Measurements from ENCODE around the gene SET.
"Not testable (repeated sequence)": the region's sequence is repeated elsewhere in the genome, so short reads cannot be mapped to it uniquely, and the experiment has no call there.

Gene SET

GRCh38 chr9:128688501-128689292, at the start of gene SET:
TSS of gene SET (plus strand) at chr9:128689222. CDS start at chr9:128689583, 361 bp downstream.
- Mint-ChIP-seq H3K9me3 (no peaks in the 10 kb centered on the region), H3K4me1 (peaks cover 69% of the 10 kb centered on the region), H3K4me3 (peak within 1 kb of the TSS; percentile 80 to 86), H3K27me3 (no peaks in the 10 kb centered on the region), H3K27ac (peak within 1 kb of the TSS; percentile 85 to 93)
- peak; percentile 95 to 97 for DNase-seq
- ATAC-seq: peak; percentile 82

GRCh38 chr9:128640603-128641002, 48.4 kb upstream of the SET start:
- no peak overlapping the region for H3K4me3 Mint-ChIP-seq
- no peaks in the 10 kb centered on the region for H3K9me3 Mint-ChIP-seq
- no peaks in the 10 kb centered on the region for H3K27me3 Mint-ChIP-seq
- no peak overlapping the region for H3K27ac Mint-ChIP-seq
- ATAC-seq (no peak), DNase-seq (no peak)
- H3K4me1 Mint-ChIP-seq: peaks cover 6% of the 10 kb centered on the region

- DNase-seq (no peak), ATAC-seq (no peak)
- Mint-ChIP-seq H3K9me3 (no peaks in the 10 kb centered on the region), H3K27ac (peak overlapping the region in 1 of 2 donors; percentile 50), H3K4me3 (no peak overlapping the region), H3K27me3 (no peaks in the 10 kb centered on the region), H3K4me1 (peaks cover 6% of the 10 kb centered on the region)
Observed at GRCh38 chr9:128642675-128643245, 46.3 kb upstream of the SET start.

GRCh38 chr9:128643519-128644300, 45.3 kb upstream of the SET start:
- H3K27ac Mint-ChIP-seq: no peak overlapping the region
- H3K4me1 Mint-ChIP-seq: peaks cover 6% of the 10 kb centered on the region
- DNase-seq: no peak
- no peaks in the 10 kb centered on the region for H3K27me3 Mint-ChIP-seq
- ATAC-seq: no peak
- H3K4me3 Mint-ChIP-seq: no peak overlapping the region
- no peaks in the 10 kb centered on the region for H3K9me3 Mint-ChIP-seq

- H3K4me1 Mint-ChIP-seq, H3K9me3 Mint-ChIP-seq, H3K4me3 Mint-ChIP-seq, H3K27ac Mint-ChIP-seq, H3K27me3 Mint-ChIP-seq: not testable (repeated sequence)
- peak; percentile 68 to 77 for DNase-seq
- ATAC-seq: peak; percentile 100
Observed at GRCh38 chr9:128648206-128648605, 40.8 kb upstream of the SET start.

- Mint-ChIP-seq H3K27ac (no peak overlapping the region), H3K9me3 (no peaks in the 10 kb centered on the region), H3K4me1 (peaks cover 4% of the 10 kb centered on the region), H3K4me3 (no peak overlapping the region), H3K27me3 (no peaks in the 10 kb centered on the region)
- DNase-seq (no peak), ATAC-seq (no peak)
Observed at GRCh38 chr9:128651798-128652197, 37.2 kb upstream of the SET start.

GRCh38 chr9:128653908-128654307, 35.1 kb upstream of the SET start:
- Mint-ChIP-seq H3K9me3 (no peaks in the 10 kb centered on the region), H3K4me1 (peaks cover 4% of the 10 kb centered on the region), H3K4me3 (no peak overlapping the region), H3K27me3 (no peaks in the 10 kb centered on the region), H3K27ac (no peak overlapping the region)
- ATAC-seq: no peak
- no peak for DNase-seq

- no peaks in the 10 kb centered on the region for H3K27me3 Mint-ChIP-seq
- no peak for DNase-seq
- H3K4me3 Mint-ChIP-seq: no peak overlapping the region
- H3K4me1 Mint-ChIP-seq: peaks cover 4% of the 10 kb centered on the region
- ATAC-seq: no peak
- H3K27ac Mint-ChIP-seq: no peak overlapping the region
- H3K9me3 Mint-ChIP-seq: no peaks in the 10 kb centered on the region
Observed at GRCh38 chr9:128654481-128654880, 34.5 kb upstream of the SET start.

GRCh38 chr9:128656416-128657343, 32.3 kb upstream of the SET start, which contains the start of gene DYNC2I2:
TSS of gene DYNC2I2 (minus strand) at chr9:128656847. CDS start at chr9:128656726, 121 bp downstream.
- H3K27me3 Mint-ChIP-seq: no peaks in the 10 kb centered on the region
- peak; percentile 99 for ATAC-seq
- H3K4me3 Mint-ChIP-seq: peak within 1 kb of the TSS; percentile 94 to 96
- peak within 1 kb of the TSS; percentile 100 for H3K27ac Mint-ChIP-seq
- H3K4me1 Mint-ChIP-seq: peaks cover 4% of the 10 kb centered on the region
- peak; percentile 96 for DNase-seq
- H3K9me3 Mint-ChIP-seq: no peaks in the 10 kb centered on the region

- Mint-ChIP-seq H3K27me3 (no peaks in the 10 kb centered on the region), H3K4me1 (peaks cover 4% of the 10 kb centered on the region), H3K27ac (peak overlapping the region; percentile 100), H3K4me3 (peak overlapping the region; percentile 94 to 96), H3K9me3 (no peaks in the 10 kb centered on the region)
- ATAC-seq (no peak), DNase-seq (no peak)
Observed at GRCh38 chr9:128657344-128657704, 31.7 kb upstream of the SET start.

GRCh38 chr9:128657796-128658195, 31.2 kb upstream of the SET start:
- peak overlapping the region in 1 of 2 donors; percentile 96 for H3K4me3 Mint-ChIP-seq
- H3K27me3 Mint-ChIP-seq: no peaks in the 10 kb centered on the region
- no peaks in the 10 kb centered on the region for H3K9me3 Mint-ChIP-seq
- ATAC-seq: no peak
- H3K4me1 Mint-ChIP-seq: peaks cover 4% of the 10 kb centered on the region
- DNase-seq: no peak
- peak overlapping the region in 1 of 2 donors; percentile 100 for H3K27ac Mint-ChIP-seq

- not testable (repeated sequence) for ATAC-seq, H3K9me3 Mint-ChIP-seq, DNase-seq, H3K4me1 Mint-ChIP-seq, H3K27ac Mint-ChIP-seq, H3K27me3 Mint-ChIP-seq, H3K4me3 Mint-ChIP-seq
Observed at GRCh38 chr9:128666481-128666941, 22.5 kb upstream of the SET start.

- peaks cover 4% of the 10 kb centered on the region for H3K4me1 Mint-ChIP-seq
- H3K9me3 Mint-ChIP-seq: no peaks in the 10 kb centered on the region
- no peak overlapping the region for H3K4me3 Mint-ChIP-seq
- H3K27me3 Mint-ChIP-seq: no peaks in the 10 kb centered on the region
- H3K27ac Mint-ChIP-seq: no peak overlapping the region
- no peak for DNase-seq
- ATAC-seq: no peak
Observed at GRCh38 chr9:128669786-128670185, 19.2 kb upstream of the SET start.

GRCh38 chr9:128675382-128675781, 13.6 kb upstream of the SET start:
- no peak for ATAC-seq
- Mint-ChIP-seq H3K27ac (peak overlapping the region in 1 of 2 donors; percentile 12), H3K9me3 (no peaks in the 10 kb centered on the region), H3K4me1 (peaks cover 5% of the 10 kb centered on the region), H3K4me3 (no peak overlapping the region), H3K27me3 (no peaks in the 10 kb centered on the region)
- no peak for DNase-seq

- no peaks in the 10 kb centered on the region for H3K9me3 Mint-ChIP-seq
- no peak overlapping the region for H3K27ac Mint-ChIP-seq
- DNase-seq: no peak
Observed at GRCh38 chr9:128677794-128678193, 11.2 kb upstream of the SET start.

More at GRCh38 chr9:128677794-128678193, 11.2 kb upstream of the SET start:
- H3K4me1 Mint-ChIP-seq: peaks cover 13% of the 10 kb centered on the region
- no peak for ATAC-seq
- H3K27me3 Mint-ChIP-seq: no peaks in the 10 kb centered on the region
- H3K4me3 Mint-ChIP-seq: no peak overlapping the region

All from stimulated activated naive CD8-positive, alpha-beta T cell treated with anti-CD3 and anti-CD28 coated beads, Interleukin-15, amount 100 ng/mL, for 72 hours (primary cell).